ENCODE measurements around the gene ZNF407.

ZNF407 gene

DNA sequence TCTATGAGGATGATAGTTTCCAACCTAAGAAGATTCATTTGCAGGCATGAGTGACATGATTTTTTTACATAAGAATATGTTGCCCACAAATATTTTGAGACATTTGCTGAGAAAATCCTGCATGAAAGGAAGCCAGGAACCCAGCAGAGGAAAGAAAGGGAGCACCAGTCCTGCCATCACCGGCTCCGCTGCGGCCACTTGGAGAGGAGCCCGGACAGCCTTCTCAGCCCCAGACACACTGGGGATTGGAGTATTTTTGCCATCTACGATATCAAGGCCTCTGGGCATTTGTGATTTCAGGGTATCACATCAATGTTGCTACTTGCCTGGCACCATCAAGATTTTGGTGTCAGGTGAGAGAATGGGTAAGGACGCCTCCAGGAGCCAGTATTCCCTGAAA, 383.0 kb downstream of the ZNF407 start:
- no peak for ATAC-seq

DNA sequence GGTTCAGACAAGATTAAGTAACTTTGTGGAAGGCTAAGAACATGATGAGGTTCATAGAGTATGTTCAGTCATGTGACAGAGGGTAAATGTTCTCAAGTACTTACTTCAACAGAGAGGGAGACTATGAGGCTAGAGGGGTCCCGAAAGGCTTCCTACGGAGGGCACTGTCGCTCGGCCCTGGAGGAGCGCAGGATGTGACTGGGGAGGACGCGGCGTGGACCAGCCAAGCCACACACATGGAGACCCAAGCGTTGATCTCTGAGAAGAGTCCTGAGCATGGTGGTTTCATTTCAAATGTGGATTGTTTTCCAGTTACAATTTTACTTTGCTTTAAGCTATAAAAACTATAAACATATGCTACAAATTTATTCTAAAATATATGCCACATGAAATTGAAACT, 383.8 kb downstream of the ZNF407 start:
- ATAC-seq: no peak

DNA sequence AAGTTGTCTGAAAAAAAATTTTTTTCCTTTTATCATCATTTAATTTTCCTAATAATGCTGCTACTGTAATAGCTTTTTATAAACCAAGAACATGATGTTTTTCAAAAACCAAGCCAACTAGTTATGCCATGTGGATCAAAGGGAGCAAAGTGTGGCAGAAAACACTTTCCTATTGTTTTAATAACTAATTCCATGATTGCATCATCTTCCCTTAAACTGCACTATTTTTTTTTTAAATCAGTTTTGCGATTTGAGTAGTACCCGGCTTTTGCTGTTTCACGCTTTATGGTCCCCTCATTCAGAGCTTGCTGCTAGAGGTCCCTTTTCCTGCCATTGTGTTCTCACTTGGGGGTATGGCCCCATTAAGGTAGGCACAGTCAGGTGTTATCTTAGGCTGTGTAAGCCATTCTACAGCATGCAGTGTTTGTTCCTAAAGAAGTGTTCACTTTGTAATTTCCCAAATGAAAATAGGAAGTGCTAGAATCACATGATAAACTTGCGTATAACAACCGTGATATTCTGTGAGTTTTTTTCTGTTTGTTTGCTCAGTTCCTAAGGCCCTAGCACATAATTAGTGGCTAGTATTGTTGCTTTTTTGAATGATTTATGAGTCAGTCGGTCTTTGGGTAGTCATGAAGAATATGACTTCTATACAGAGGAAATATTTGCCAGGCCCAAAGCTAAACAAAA, 385.4 kb downstream of the ZNF407 start:
- ATAC-seq: no peak

DNA sequence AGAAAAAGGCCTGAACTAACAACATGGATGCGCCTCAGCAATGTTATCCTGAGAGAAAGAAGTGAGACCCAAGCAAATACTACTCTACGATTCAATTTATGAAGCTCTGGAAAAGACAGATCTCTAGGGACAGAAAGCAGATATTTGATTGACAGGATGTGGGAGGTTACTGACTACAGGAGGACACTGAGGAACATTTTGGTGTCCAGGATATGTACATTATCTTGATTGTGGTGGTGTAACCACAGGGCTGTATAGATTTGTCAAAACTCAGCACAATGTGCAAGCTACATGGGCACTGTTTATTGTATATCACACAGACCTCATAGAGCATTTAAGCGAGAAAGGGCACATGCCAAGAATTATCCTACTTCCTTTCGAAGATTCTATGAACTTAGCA, 391.5 kb downstream of the ZNF407 start:
- ATAC-seq: no peak

DNA sequence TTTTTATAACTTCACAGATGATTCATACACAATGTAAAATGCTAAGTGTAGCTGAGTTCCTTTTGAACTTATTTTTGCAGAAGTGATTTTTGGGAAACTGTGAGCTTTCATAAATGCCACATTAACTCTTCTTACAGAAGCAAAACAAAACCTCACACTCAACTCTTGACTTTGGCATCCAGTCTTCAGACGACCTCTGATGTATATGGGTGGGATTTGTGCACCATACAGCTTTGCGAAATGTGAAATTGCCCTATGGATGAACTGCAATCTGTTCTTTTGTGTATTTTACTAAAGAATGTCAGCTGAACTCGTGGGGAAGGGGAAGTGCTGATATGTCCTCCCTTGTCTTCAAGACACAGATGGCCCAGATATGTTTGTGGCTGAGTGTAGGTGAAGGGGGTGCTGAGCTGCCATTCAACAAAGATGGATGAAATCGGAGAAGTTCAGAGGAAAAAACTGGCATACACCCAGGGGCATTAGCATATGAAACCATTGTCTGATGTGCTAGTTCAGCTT, 393.0 kb downstream of the ZNF407 start:
- no peak for ATAC-seq

DNA sequence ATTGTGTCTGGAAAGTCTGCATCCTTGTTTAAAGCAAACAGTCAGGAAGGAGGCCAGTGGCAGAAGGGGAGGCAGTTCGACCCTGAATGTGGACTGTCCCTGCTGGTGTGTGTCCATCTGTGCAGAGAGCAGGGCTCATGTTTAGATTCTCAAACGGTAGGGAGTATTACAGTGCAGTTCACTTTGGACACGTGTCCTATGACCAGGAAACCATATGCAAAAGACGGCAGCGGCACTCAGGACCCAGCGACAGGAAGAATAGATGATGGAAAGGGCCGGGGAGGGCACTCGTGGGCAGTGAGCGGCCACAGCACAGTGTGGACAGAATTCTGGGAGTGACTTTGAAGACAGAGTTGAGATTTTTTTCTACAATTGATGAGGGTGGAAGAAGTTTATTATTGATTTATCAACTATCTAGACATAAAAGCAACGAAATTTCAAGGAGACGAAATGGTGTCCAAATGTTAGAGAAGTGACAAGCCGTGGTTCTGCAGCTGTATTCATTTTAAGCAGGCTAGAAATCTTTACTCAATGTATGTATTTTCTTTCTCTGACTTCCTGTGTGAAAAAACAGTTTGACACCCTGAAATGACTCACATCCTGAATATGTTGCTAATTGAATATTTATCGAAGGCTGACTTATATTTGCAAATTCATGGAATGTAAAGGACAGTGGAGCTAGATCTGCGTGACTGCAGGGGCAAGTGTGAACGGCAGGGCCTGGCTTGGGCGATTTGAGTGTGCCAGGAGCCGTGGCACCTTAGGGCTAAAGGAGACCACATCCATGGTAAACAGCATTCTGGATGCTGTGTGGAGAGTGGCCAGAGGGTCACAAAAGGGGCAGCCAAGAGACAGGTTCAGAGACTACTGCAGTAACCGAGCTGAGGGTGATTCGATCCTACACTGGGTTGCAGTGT, 397.1 kb downstream of the ZNF407 start:
- peak; percentile 73 to 77 for ATAC-seq

DNA sequence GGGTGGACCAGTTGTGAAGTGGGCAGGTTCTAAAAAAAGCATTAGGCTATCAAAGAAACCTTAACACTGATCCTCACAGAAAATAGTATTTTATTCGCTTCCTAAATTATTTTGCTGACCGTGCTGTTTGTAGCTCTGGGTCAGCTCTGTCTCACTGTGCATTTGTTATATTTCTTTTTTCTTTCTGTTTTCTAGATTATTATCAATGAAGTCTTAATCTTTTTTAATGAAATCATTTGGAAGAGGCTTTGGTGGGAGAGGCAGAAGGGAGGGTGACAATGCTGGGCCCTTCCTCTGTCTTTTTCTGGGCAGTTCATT, 397.7 kb downstream of the ZNF407 start:
- ATAC-seq: no peak

DNA sequence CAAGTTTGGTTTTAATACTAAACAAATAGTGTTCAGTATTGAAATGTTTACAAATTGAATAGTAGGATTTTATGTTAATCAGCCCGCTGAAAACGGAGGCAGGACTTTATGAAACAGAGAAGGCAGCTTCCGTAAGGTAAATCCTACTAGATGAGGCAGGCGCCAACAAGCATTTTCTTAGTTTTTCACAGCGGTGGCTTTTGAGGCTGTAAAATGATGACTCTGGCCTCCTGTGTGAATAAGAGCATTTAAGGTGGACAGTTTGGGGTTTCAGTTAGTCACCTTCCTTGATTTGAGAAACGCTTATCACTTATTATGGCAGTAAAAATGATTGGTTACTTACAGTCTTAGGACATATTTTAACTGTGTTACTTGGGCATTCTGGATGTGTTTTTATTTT, 398.4 kb downstream of the ZNF407 start:
- no peak for ATAC-seq

DNA sequence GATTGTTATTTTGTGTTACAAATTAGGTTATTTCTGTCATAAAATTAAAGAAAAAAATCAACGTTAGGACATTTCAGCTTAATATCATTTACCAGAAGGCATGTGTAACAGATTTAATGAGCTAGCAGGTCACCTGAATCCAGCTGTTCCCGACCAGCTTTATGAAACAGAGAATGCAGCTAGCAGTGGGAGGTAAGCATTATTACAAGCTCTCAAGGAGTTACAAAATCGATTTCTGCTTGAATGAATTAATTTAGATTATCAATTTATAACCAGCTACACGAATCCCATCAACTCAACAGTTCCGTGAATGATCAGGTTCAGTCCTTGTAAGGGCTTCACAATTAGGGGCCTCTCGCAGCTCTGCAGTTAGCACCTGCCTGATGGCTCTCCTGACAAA, 399.3 kb downstream of the ZNF407 start:
- no peak for ATAC-seq

DNA sequence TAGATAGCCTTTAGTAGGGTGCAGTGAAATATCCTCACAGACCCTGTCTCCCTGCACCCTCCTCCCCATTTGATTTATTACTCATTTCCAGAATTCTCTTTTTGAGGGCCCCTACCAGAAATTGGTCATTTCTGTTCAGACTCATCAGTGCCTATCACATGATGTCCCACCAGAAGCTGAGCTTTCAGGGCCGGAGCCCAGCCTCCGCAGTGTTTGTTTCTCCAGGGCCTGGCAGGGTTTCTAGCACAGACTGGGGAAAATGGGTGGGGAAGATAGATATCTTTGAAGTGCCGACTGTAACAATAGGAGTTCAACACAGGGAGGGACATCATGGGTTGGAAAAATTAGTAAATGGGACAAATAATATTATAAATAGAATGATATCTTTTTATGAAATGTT, 403.2 kb downstream of the ZNF407 start:
- ATAC-seq: no peak

DNA sequence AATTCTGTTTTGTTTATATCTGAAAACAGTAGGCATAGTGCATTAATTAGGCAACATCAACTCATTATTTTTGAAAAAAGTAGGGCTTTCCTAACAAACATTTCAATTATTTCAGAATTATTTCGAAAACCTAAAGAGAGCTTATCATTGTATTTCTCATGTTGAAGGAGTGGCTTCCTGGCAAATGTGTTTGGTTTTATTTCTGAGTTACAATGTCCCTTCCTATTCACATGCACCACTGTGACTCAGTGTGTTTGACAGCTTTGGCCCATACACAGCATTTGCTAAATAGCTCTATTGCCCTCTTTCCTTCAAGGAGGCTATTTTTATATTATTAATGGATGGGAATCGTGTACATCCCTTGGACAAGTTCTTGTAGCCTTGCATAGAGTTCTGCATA, 405.4 kb downstream of the ZNF407 start:
- no peak for ATAC-seq

DNA sequence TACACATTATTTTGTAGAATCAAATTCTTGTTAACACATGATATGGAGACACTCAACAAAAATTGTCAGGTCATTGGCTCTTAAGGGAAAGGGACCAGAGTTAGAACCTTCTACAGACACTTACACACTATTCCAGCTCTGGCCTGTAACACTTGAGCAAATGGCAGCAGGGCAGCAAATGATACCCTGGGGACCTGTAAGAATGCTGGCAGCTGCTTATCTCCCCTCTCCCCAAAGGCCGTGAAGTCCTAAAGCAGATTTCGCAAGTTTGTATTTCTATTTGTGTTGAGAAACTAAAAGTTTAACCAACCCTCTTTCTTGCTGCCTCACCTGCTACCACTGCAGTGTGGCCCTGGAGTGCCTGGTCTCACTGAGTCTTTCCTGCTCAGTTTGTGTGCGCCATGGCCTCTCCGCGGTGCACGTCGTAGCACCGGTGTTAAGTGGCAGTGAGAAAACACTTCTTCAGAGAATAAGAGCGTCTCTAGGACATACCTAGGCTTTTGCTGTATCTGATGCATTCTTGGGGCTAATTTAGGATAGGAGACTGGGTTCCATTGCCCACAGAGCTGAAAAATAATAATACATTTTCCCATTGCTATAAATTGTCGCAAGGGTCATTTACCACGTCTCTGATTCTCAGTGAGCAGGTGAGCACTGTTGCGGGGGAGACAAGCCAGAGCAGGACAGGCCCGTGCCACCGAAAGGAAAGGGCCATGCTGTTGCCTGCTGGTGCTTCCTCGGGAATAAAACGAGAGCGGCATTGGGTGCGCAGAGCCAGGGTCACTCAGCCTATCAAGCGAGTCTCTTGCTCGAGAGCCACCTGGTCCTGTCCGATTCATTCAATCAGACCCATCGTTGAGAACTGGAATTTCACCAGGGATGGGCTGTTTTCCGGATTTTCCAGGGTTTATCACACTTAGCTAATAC, 406.4 kb downstream of the ZNF407 start:
- ATAC-seq: no peak

DNA sequence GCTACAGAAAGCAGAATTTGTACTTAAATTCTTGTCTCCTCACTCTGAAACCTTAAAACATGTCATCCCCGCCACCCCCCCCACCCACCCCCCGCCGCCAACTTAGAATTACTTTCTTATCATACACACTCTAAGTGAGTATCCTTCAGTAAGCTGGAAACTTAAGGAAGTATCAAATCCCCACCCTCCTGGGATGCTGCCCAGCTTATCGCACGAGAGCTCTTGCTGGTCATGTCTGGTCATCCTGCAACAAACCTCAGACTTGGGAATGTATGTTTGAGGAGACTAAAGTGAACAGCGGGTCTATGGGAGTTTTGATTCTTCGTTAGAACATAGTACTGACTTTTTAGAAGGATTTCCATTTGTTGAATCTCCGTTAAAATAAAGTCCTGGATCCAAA, 408.0 kb downstream of the ZNF407 start:
- ATAC-seq: no peak

DNA sequence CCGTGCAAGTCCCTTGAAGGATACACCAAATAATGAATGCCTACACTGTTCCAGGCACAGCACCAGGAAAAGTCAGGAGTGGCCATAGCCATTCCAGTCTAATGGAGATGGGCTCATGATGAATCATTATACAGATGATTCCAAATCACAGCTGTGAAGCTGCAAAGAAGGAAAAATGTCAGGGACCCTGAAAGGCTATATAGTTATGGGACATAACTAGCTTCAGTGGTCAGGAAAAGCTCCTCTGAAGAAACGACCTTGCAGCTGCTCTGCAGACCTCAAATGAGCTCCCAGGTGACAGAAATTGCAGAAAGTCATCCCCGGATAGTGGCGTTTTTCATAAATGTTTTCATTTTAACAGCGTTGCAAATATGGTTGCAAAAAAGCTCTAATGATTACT, 410.5 kb downstream of the ZNF407 start:
- no peak for ATAC-seq

DNA sequence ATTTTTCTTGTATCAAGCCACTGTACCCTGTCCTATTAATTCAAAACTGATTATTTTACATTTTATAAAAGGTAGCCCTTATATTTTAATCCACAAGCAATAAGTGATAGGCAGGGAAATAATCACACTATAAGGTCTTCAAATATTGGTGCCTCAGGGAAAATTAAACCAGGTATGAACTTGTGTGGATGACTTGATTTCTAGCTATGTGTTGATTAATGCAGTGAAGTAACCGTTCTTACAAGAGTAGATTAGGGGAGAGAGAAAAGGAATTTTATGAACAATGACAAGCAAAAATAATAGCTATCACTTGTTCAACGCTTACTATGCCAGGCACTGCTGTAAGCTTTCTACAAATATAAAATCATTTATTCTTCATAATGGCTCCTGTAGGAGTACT, 411.6 kb downstream of the ZNF407 start:
- no peak for ATAC-seq

DNA sequence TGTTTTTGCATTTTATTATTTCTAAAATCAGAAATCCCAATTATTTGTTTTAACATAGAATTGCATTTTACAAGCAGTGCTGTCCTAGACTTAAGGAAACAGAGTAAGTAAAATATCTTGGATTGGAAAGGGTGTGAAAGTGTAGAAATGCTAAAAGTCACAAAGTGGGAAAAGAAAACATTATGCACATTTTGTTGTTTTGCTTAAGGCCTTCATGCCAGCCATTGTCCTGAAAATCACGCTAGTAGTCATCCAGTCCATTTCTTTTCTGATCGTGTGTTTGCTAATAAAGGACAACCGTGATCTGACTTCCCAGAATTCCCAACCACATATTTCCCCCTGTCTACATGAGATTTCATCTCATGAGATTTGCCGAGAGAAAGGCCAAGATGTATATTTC, 412.2 kb downstream of the ZNF407 start:
- ATAC-seq: no peak

DNA sequence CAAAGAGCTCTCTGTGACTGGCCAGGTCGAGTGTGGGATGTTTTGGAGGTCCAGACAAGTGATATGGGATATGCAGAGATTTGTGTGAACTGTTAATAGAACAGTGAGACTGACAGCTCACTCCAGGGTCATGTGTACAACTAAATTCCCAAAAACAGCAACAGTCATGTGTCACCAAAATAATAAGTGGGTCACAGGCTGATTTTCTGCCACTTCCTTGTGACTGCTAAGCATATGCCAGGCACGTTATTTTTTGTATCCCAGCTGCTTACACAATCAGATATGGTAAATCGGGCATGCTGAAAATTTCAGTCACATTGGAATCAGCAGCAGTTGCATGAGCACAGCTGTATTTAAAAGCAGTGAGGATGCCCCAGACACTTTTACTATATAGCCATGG, 412.6 kb downstream of the ZNF407 start:
- no peak for ATAC-seq

DNA sequence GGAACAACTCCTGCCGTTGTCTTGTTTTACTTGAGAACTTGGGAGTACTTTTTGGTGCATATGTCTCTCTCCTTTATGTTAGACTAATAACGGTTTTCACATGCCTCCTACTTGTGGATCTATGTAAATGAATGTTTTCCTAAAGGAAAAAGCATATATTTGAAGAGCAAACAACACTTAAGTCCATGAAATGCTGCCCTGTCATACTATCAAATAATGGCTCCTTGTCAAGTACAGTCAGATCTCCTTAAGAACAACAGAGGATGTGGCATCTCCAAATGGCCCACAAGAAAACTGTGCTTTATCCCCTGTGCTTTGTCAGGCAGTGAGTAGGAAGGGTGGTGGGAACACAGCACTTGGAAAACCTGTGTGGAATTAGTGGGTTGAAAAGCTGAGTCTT, 413.0 kb downstream of the ZNF407 start:
- no peak for ATAC-seq

DNA sequence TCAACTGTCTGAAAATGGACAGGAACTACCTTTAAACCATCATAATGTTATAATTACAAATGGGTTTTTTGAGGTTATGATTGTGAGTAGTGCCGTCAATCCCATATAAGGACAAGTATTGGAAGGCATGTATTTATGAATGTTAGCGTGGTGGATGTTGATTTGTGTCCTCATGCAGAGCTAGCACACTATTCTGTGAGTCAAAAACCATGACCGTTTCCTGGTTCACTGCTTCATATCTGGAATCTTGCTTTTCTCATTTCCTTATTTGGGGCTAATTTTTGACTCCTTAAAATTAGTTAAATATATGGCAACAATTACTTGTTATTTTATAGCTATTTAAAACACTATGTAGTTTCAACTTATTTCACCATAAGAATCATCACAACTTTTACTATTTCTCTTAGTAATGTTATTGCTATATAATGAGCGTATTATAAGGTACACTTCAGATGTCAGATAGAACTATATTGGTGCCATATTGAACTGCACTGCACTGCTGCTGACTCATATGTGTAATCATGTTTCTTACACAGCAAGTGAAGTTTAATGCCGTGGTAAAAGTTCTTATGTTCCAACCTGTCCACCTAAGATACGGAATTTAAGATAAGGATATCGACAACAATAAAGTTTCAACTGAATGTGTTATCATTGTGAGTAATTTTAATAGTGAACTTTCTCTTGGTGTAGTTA, 418.5 kb downstream of the ZNF407 start:
- ATAC-seq: no peak

DNA sequence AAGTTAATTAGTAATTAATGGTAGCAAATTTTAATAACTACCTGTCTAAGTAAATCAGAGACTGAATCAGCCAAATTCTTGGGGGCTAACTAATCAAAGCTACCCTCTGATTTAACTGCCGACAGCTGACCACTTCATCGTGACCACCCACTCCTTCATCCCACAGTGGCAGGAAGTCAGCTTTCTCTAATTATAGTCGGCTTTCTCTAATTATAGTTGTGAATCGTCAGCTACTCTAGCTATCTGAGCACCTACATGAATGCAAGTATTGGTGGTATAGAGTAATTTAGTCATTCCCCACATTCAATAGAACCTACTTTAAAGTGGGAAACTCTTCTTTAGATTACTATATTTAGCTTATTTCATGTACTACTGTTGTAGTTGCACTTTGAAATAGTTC, 425.8 kb downstream of the ZNF407 start:
- ATAC-seq: no peak

DNA sequence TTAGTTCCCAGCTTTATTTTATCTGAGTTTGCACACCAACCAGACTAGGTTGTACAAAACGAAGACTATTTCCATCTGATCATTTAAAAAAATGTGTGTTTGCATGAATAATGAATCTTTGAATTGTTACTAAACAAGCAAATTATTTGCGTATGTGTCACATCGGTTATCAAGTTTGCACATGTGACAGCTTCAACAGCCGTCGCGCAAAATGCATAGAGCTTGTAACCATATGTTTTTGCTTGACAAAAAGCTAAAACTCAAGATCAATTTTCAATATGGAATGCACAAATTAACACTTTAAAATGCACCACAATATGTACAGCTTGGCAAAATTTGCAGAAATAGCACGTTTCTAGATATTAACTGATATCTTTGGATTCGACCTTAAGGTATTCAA, 427.2 kb downstream of the ZNF407 start:
- no peak for ATAC-seq

DNA sequence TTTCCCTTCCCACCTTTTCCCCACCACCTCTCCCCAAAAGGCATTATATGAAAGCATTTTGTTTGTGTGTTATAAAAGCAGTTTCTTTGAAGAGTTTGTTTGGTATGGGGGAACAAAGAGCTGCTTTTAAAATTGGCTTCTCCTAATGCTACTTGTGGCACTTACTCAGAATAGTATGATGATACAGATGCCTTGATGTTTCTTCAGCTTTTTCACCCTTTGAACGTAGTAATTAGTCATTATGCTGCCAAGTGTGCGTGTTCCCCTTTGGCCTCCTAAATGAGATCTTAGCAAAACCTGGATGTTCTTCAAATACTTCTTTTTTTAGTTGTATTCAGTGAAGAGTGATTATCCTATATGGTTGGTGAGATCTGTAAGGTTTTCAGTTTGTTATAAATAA, 427.9 kb downstream of the ZNF407 start:
- no peak for ATAC-seq

DNA sequence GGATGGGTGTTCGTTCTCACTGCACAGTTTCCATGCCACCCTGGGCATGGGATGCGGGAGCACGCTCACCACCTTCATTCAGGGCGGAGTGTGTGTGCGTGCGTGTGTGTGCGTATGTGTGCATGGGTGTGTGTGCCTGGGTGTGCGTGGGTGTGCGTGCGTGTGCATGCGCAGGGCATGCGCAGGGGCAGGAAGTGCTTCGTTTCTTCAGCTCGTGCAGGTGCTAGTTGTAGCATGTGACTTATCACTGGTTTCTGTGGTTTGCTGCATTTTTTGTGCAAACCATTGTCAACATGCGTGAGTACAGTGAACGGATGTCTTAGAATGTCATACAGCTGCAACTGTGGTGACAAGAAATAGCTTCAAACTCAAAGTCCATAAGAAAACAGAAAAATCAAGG, 431.8 kb downstream of the ZNF407 start:
- ATAC-seq: peak; percentile 25 to 27
